Neutrophil (primary cell): ENCODE measurements around the gene ATP10D.
"Not testable (repeated sequence)": the region's sequence is repeated elsewhere in the genome, so short reads cannot be mapped to it uniquely, and the experiment has no call there.

ENCODE experiments used
- H3K27ac ChIP-seq: fragments of 200-600 bp; sonication (generic); 2 replicates; pipeline ENCODE4 v1.5.1; 2016; ENCODE audit warnings: mild to moderate bottlenecking, moderate library complexity
- H3K27me3 ChIP-seq: fragments of 200-600 bp; sonication (generic); 2 replicates; pipeline ENCODE4 v1.6.0; 2016; ENCODE audit warnings: mild to moderate bottlenecking
- H3K36me3 ChIP-seq: fragments of 200-600 bp; sonication (generic); 2 replicates; pipeline ENCODE4 v1.5.1; 2017
- H3K4me1 ChIP-seq, 2 experiments: fragments of 200-600 bp in 1 of 2; sonication (generic) in 1 of 2; 1 replicate in 1 of 2; 2 replicates in 1 of 2; pipeline versions ENCODE4 v1.5.1 to v1.6.1; 2013 to 2016; ENCODE audit warnings: low read depth in 1 of 2, low read length in 1 of 2, mild to moderate bottlenecking in 1 of 2, moderate library complexity in 1 of 2; ENCODE audit not compliant: control insufficient read depth in 1 of 2, insufficient read depth in 1 of 2
- H3K4me3 ChIP-seq, 2 experiments: fragments of 200-600 bp in 1 of 2; sonication (generic) in 1 of 2; 1 replicate in 1 of 2; 2 replicates in 1 of 2; pipeline ENCODE4 v1.5.1; 2013 to 2016; ENCODE audit warnings: low read depth in 1 of 2, low read length in 1 of 2, mild to moderate bottlenecking in 1 of 2, moderate library complexity in 1 of 2
- H3K9me3 ChIP-seq: fragments of 200-600 bp; sonication (generic); 2 replicates; pipeline ENCODE4 v1.5.1; 2016
- CTCF ChIP-seq: fragments of 200-600 bp; sonication (generic); IDR thresholded peaks from 2 replicates; pipeline ENCODE4 v1.5.1; 2016; ENCODE audit warnings: antibody characterized with exemption

ATP10D gene

GRCh38 chr4:47536966-47537365 lies 51.9 kb downstream of the ATP10D start:
- Histone ChIP-seq H3K9me3 (no peaks in the 10 kb centered on the region), H3K4me1 (peaks cover 0 to under 1% of the 10 kb centered on the region in 2 experiments), H3K27ac (no peak overlapping the region), H3K36me3 (peaks cover 4% of the 10 kb centered on the region), H3K27me3 (no peaks in the 10 kb centered on the region), H3K4me3 (no peak overlapping the region)
- no peak for TF ChIP-seq CTCF

- Histone ChIP-seq H3K27ac (no peak overlapping the region), H3K27me3 (no peaks in the 10 kb centered on the region), H3K9me3 (no peaks in the 10 kb centered on the region), H3K36me3 (peaks cover 4% of the 10 kb centered on the region), H3K4me1 (no peaks in the 10 kb centered on the region), H3K4me3 (no peak overlapping the region)
- no peak for TF ChIP-seq CTCF
Observed at GRCh38 chr4:47538111-47538824, 53.2 kb downstream of the ATP10D start.

- H3K27ac ChIP-seq: no peak overlapping the region
- no peaks in the 10 kb centered on the region for H3K27me3 ChIP-seq
- H3K36me3 ChIP-seq: peaks cover 4% of the 10 kb centered on the region
- H3K4me1 ChIP-seq: no peaks in the 10 kb centered on the region
- H3K4me3 ChIP-seq: no peak overlapping the region
- H3K9me3 ChIP-seq: no peaks in the 10 kb centered on the region
- no peak for TF ChIP-seq CTCF
Observed at GRCh38 chr4:47538825-47539154, 53.7 kb downstream of the ATP10D start.

- not testable (repeated sequence) for H3K36me3 ChIP-seq
Observed at GRCh38 chr4:47542640-47543039, 57.6 kb downstream of the ATP10D start.

GRCh38 chr4:47543331-47543730 lies 58.3 kb downstream of the ATP10D start:
- no peak for TF ChIP-seq CTCF
- Histone ChIP-seq H3K36me3 (peaks cover 3% of the 10 kb centered on the region), H3K27ac (no peak overlapping the region), H3K9me3 (no peaks in the 10 kb centered on the region), H3K27me3 (no peaks in the 10 kb centered on the region), H3K4me3 (no peak overlapping the region), H3K4me1 (no peaks in the 10 kb centered on the region)

More at GRCh38 chr4:47542640-47543039, 57.6 kb downstream of the ATP10D start:
- H3K9me3 ChIP-seq, H3K4me3 ChIP-seq, H3K27me3 ChIP-seq, H3K27ac ChIP-seq, H3K4me1 ChIP-seq: not testable (repeated sequence)

- H3K4me3 ChIP-seq, H3K36me3 ChIP-seq, H3K27me3 ChIP-seq: not testable (repeated sequence)
Observed at GRCh38 chr4:47550357-47550756, 65.3 kb downstream of the ATP10D start.

More at GRCh38 chr4:47550357-47550756, 65.3 kb downstream of the ATP10D start:
- H3K4me1 ChIP-seq, H3K27ac ChIP-seq, H3K9me3 ChIP-seq: not testable (repeated sequence)
